DOHH2 (cell line): ENCODE measurements around the gene NUP62.
A peak's percentile ranks its signal among the peaks of the same experiment; 100 is the strongest.

Experiments
- H3F3A ChIP-seq: fragments of 200-600 bp; sonication (generic), shearing (Covaris generic); 2 replicates; pipeline ENCODE4 v1.6.0; 2016; ENCODE audit warnings: antibody characterized with exemption, mild to moderate bottlenecking; ENCODE audit not compliant: control insufficient read depth, insufficient read depth
- H3K27ac ChIP-seq: fragments of 200-600 bp; sonication (generic); 2 replicates; pipeline ENCODE4 v1.5.1; 2014; ENCODE audit warnings: low read depth, mild to moderate bottlenecking, low read length, moderate library complexity
- H3K27me3 ChIP-seq: fragments of 200-600 bp; sonication (generic); 2 replicates; pipeline ENCODE4 v1.6.1; 2014; ENCODE audit warnings: mild to moderate bottlenecking, low read length, mixed read lengths; ENCODE audit not compliant: control insufficient read depth
- H3K36me3 ChIP-seq: fragments of 200-600 bp; sonication (generic); 2 replicates; pipeline ENCODE4 v1.6.1; 2014; ENCODE audit warnings: mild to moderate bottlenecking, low read length, moderate library complexity, mixed read lengths; ENCODE audit not compliant: control insufficient read depth
- H3K4me1 ChIP-seq: fragments of 200-600 bp; sonication (generic); 2 replicates; pipeline ENCODE4 v1.6.1; 2014; ENCODE audit warnings: mild to moderate bottlenecking, low read length, mixed read lengths; ENCODE audit not compliant: control insufficient read depth
- H3K4me2 ChIP-seq: fragments of 200-600 bp; sonication (generic); 2 replicates; pipeline ENCODE4 v1.6.0; 2014; ENCODE audit warnings: mild to moderate bottlenecking, low read length, moderate library complexity
- H3K4me3 ChIP-seq: fragments of 200-600 bp; sonication (generic); 2 replicates; pipeline ENCODE4 v1.5.1; 2014; ENCODE audit warnings: mild to moderate bottlenecking, low read length, mixed read lengths
- H3K79me2 ChIP-seq: fragments of 200-600 bp; sonication (generic); 2 replicates; pipeline ENCODE4 v1.6.1; 2014; ENCODE audit warnings: mild to moderate bottlenecking, low read length, mixed read lengths; ENCODE audit not compliant: control insufficient read depth
- H3K9me2 ChIP-seq: fragments of 200-600 bp; sonication (generic); replicated peaks from 2 replicates; pipeline ENCODE4 v1.6.1; 2014; ENCODE audit warnings: mild to moderate bottlenecking, low read length, mixed read lengths; ENCODE audit not compliant: control insufficient read depth
- H3K9me3 ChIP-seq: fragments of 200-600 bp; sonication (generic); 2 replicates; pipeline ENCODE4 v1.6.1; 2014; ENCODE audit warnings: antibody characterized with exemption, low read length, mixed read lengths; ENCODE audit not compliant: control insufficient read depth, insufficient read depth
- H4K20me1 ChIP-seq: fragments of 200-600 bp; sonication (generic); 2 replicates; pipeline ENCODE4 v1.6.0; 2014; ENCODE audit warnings: low read depth, mild to moderate bottlenecking, antibody characterized with exemption, low read length, moderate library complexity; ENCODE audit not compliant: control insufficient read depth, insufficient read depth
- CTCF ChIP-seq: fragments of 200-600 bp; sonication (generic); IDR thresholded peaks from one replicate; pipeline ENCODE4 v1.5.1; 2014; ENCODE audit warnings: antibody characterized with exemption, mild to moderate bottlenecking, low read depth, low read length; ENCODE audit not compliant: poor library complexity, severe bottlenecking
- EZH2phosphoT487 ChIP-seq: fragments of 200-600 bp; sonication (generic); IDR thresholded peaks from 2 replicates; pipeline ENCODE4 v1.6.1; 2017; ENCODE audit warnings: borderline replicate concordance, mild to moderate bottlenecking, antibody characterized with exemption, low read length, moderate library complexity, mixed read lengths

Gene NUP62

GRCh38 chr19:49878744-49879070 is 50.6 kb downstream of the NUP62 start:
- Histone ChIP-seq H3K36me3 (peaks cover 22% of the 10 kb centered on the region), H3K4me1 (peaks cover 22% of the 10 kb centered on the region), H3F3A (no peaks in the 10 kb centered on the region), H4K20me1 (no peaks in the 10 kb centered on the region), H3K27me3 (no peaks in the 10 kb centered on the region), H3K4me3 (peak overlapping the region; percentile 90), H3K4me2 (peak overlapping the region; percentile 71), H3K9me3 (peaks cover 3% of the 10 kb centered on the region; the same call in 1 of the 2 replicates), H3K9me2 (no peaks in the 10 kb centered on the region), H3K79me2 (peaks cover 23% of the 10 kb centered on the region), H3K27ac (no peak overlapping the region)
- TF ChIP-seq EZH2phosphoT487 (no peak), CTCF (no peak)

GRCh38 chr19:49877879-49878743 is 51.2 kb downstream of the NUP62 start:
- Histone ChIP-seq H3K79me2 (peaks cover 23% of the 10 kb centered on the region), H3K9me2 (no peaks in the 10 kb centered on the region), H3K36me3 (peaks cover 18% of the 10 kb centered on the region), H3K9me3 (peaks cover 3% of the 10 kb centered on the region; the same call in 1 of the 2 replicates), H3K4me3 (peak overlapping the region; percentile 90), H3F3A (no peaks in the 10 kb centered on the region), H4K20me1 (no peaks in the 10 kb centered on the region), H3K4me1 (peaks cover 22% of the 10 kb centered on the region), H3K27me3 (no peaks in the 10 kb centered on the region), H3K4me2 (peak overlapping the region; percentile 71), H3K27ac (peak overlapping the region; percentile 77)
- TF ChIP-seq EZH2phosphoT487 = no peak
- TF ChIP-seq CTCF = no peak

- peak within 1 kb of the TSS; percentile 96 for H3K4me2 ChIP-seq
- peak within 1 kb of the TSS; percentile 90 for H3K4me3 ChIP-seq
- H3F3A ChIP-seq = no peaks in the 10 kb centered on the region
- H3K27me3 ChIP-seq = no peaks in the 10 kb centered on the region
- no peaks in the 10 kb centered on the region for H3K9me2 ChIP-seq
- H3K36me3 ChIP-seq = peaks cover 10% of the 10 kb centered on the region
- no peaks in the 10 kb centered on the region for H3K9me3 ChIP-seq
- H4K20me1 ChIP-seq = no peaks in the 10 kb centered on the region
- H3K27ac ChIP-seq = peak within 1 kb of the TSS; percentile 79
- TF ChIP-seq CTCF = no peak
- no peak for TF ChIP-seq EZH2phosphoT487
- peaks cover 23% of the 10 kb centered on the region for H3K79me2 ChIP-seq
- H3K4me1 ChIP-seq = peaks cover 22% of the 10 kb centered on the region
Measured at GRCh38 chr19:49877020-49877878, 52.1 kb downstream of the NUP62 start, which contains the start of the genes AKT1S1 and TBC1D17. AKT1S1 (minus strand) TSS chr19:49877355; CDS start chr19:49873295, 4,060 bp downstream. TBC1D17 (plus strand) TSS chr19:49877702; CDS start chr19:49877724, 22 bp downstream.
